Measurements from ENCODE around the gene SIPA1. TPM values are rescaled to one million over a fixed set of nuclear protein-coding genes. Genes with fewer than 3 reads are reported as not detected.

Gene SIPA1
- total RNA-seq, 1 experiment from 2014 or later = 105 TPM

GRCh38 chr11:65657426-65657825 lies 19.5 kb downstream of the SIPA1 start:
- H4K20me1 ChIP-seq (ENCODE audit: insufficient read depth) = no peaks in the 10 kb centered on the region
- CTCF ChIA-PET = no interaction called here
- H3K27me3 ChIP-seq (ENCODE audit: insufficient read depth, low read length) = no peaks in the 10 kb centered on the region
- H3K4me3 ChIP-seq (replicated peaks in 1 of 2; ENCODE audit: low read depth in 1 of 2, low read length in 2 of 2) = no peak overlapping the region
- no peak for ATAC-seq
- POLR2A ChIA-PET = no interaction called here
- no peak for DNase-seq (ENCODE audit: low read depth, low spot score)
- no TSS peak for BruUV-seq (replicated peaks)
- intact Hi-C loops (cut with micrococcal nuclease) = no loop called here
- peaks cover 18 to 27% of the 10 kb centered on the region in 2 experiments for H3K4me1 ChIP-seq (ENCODE audit: control insufficient read depth in 1 of 2, insufficient read depth in 2 of 2, low read length in 2 of 2)
- no peak overlapping the region for H3K27ac ChIP-seq (ENCODE audit: low read depth, low read length)
- no peak overlapping the region for H2AFZ ChIP-seq (ENCODE audit: low read depth, low read length, poor library complexity, severe bottlenecking)
- no peak for TF ChIP-seq EGR1 (IDR thresholded peaks at IDR 0.05; ENCODE audit: low read depth)
- TF ChIP-seq SP1 (IDR thresholded peaks at IDR 0.05; ENCODE audit: low read depth) = no peak
- no peak for TF ChIP-seq CEBPB (IDR thresholded peaks at IDR 0.05; ENCODE audit: low read depth)
- no peak for TF ChIP-seq CBX3 (IDR thresholded peaks at IDR 0.05; ENCODE audit: low read depth)
- TF ChIP-seq, protein P1, sequence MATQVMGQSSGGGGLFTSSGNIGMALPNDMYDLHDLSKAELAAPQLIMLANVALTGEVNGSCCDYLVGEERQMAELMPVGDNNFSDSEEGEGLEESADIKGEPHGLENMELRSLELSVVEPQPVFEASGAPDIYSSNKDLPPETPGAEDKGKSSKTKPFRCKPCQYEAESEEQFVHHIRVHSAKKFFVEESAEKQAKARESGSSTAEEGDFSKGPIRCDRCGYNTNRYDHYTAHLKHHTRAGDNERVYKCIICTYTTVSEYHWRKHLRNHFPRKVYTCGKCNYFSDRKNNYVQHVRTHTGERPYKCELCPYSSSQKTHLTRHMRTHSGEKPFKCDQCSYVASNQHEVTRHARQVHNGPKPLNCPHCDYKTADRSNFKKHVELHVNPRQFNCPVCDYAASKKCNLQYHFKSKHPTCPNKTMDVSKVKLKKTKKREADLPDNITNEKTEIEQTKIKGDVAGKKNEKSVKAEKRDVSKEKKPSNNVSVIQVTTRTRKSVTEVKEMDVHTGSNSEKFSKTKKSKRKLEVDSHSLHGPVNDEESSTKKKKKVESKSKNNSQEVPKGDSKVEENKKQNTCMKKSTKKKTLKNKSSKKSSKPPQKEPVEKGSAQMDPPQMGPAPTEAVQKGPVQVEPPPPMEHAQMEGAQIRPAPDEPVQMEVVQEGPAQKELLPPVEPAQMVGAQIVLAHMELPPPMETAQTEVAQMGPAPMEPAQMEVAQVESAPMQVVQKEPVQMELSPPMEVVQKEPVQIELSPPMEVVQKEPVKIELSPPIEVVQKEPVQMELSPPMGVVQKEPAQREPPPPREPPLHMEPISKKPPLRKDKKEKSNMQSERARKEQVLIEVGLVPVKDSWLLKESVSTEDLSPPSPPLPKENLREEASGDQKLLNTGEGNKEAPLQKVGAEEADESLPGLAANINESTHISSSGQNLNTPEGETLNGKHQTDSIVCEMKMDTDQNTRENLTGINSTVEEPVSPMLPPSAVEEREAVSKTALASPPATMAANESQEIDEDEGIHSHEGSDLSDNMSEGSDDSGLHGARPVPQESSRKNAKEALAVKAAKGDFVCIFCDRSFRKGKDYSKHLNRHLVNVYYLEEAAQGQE (IDR thresholded peaks at IDR 0.05; ENCODE audit: low read depth) = no peak
- no peak for TF ChIP-seq ZNF274 (IDR thresholded peaks at IDR 0.05; ENCODE audit: low read depth, low read length)
- RAD21 ChIA-PET (ENCODE audit: low non-redundant PET in 1 of 2, low total read pairs in 2 of 2, uncharacterized antibody in 2 of 2, unreplicated experiment in 2 of 2) = no interaction called here
- no peak overlapping the region for H3K4me2 ChIP-seq (ENCODE audit: low read length)
- H3K79me2 ChIP-seq (ENCODE audit: insufficient read depth, low read length) = peaks cover 49% of the 10 kb centered on the region
- H3K9me3 ChIP-seq (ENCODE audit: control insufficient read depth in 1 of 2, insufficient read depth in 1 of 2, low read depth in 1 of 2, low read length in 2 of 2) = no peaks in the 10 kb centered on the region
- H3K36me3 ChIP-seq (ENCODE audit: control insufficient read depth in 1 of 2, insufficient read depth in 2 of 2, low read length in 2 of 2) = peaks cover 41 to 57% of the 10 kb centered on the region in 2 experiments
- no peaks in the 10 kb centered on the region for H3K9me2 ChIP-seq (ENCODE audit: insufficient read depth)
- no peak overlapping the region for H3K9ac ChIP-seq (ENCODE audit: low read length)

Data from HCT116 (cell line).